Measurements from ENCODE around the gene CHEK2.

CHEK2 gene

DNA sequence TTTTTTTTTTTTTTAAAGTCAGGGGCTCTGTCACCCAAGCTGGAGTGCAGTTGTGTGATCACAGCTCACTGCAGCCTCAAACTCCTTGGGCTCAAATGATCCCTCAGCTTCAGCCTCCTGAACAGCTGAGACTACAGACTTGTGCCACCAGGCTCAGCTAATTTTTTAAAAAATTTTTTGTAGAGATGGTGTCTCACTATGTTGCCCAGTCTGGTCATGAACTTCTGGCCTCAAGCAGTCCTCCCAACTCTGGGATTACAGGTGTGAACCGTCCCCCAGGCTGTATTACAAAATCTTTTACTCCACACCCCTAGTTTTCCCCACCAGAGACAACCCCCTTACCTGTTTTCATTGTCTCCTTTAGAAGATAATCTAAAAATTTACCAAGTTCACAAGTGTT, 32.8 kb upstream of the CHEK2 start:
- H3K4me3 ChIP-seq (ENCODE audit: low read depth, low read length), result no peak overlapping the region
- no peak for DNase-seq (ENCODE audit: low read depth)
- TF ChIP-seq, protein P1, sequence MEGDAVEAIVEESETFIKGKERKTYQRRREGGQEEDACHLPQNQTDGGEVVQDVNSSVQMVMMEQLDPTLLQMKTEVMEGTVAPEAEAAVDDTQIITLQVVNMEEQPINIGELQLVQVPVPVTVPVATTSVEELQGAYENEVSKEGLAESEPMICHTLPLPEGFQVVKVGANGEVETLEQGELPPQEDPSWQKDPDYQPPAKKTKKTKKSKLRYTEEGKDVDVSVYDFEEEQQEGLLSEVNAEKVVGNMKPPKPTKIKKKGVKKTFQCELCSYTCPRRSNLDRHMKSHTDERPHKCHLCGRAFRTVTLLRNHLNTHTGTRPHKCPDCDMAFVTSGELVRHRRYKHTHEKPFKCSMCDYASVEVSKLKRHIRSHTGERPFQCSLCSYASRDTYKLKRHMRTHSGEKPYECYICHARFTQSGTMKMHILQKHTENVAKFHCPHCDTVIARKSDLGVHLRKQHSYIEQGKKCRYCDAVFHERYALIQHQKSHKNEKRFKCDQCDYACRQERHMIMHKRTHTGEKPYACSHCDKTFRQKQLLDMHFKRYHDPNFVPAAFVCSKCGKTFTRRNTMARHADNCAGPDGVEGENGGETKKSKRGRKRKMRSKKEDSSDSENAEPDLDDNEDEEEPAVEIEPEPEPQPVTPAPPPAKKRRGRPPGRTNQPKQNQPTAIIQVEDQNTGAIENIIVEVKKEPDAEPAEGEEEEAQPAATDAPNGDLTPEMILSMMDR (IDR thresholded peaks at IDR 0.05; ENCODE audit: insufficient read depth, low read depth, low read length, missing control alignments), result no peak

DNA sequence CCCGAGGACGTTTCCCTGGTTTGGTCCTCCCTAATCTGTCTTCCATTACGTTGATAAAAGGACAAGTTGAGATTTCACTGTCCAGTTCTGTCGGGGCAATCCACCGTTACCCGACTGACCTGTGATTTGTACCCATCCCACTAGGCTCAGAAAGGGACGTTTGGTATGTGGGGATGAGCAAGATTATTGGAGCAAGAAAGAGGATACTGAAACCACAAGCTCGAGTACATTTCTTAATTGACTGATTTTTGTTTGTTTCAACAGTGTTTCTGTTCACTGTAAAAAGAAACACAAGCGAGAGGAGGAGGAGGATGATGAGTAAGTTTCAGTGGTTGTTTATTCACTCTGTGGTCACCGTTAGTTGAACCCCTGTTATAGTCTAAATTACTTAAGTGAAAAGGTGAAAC, 31.8 kb upstream of the CHEK2 start:
- TF ChIP-seq, protein P1 (IDR thresholded peaks at IDR 0.05; ENCODE audit: insufficient read depth, low read depth, low read length, missing control alignments), result no peak
- DNase-seq (ENCODE audit: low read depth), result peak; percentile 76
- peak overlapping the region; percentile 66 for H3K4me3 ChIP-seq (ENCODE audit: low read depth, low read length)

DNA sequence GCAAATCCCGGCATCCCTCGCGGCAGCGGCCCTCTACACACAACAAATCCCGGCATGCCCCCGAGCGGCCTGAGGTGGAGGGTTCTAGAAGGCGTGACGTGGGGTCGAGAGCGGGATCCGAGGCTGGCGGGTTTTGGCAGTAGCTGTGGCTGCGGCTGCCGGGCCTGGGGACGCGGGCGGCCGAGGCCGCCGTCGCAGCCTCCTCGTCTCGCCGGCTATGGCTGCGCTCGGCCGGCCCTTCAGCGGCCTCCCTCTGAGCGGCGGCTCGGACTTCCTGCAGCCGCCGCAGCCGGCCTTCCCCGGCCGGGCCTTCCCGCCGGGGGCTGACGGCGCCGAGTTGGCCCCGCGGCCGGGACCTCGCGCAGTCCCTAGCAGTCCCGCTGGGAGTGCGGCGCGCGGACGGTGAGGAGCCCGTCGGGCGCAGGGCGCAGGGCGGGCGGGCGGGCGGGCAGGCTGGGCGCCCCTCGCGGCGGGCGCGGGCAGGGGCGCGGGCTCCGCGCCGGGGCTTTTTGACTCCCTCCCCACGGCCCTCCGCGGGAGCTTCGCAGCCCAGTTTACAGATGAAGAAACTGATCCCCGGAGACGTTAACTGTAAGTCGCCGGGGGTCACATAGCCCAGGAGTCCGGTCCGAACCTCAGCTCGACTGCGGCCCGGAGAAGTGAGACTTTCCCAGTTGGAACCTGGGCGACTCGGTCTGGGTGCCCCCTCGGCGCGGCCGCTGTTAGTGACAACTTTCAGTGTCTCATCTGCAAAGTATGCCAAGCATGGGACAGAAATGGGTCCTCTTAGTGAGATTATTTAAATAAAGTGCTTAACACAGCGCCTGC, 31.2 kb upstream of the CHEK2 start, which contains the start of gene CCDC117:
Gene CCDC117, plus strand, starts transcription at position 63 of the 828 bp plus-strand sequence. Its CDS starts 155 bp downstream, at position 218.
- TF ChIP-seq, protein P1 (IDR thresholded peaks at IDR 0.05; ENCODE audit: insufficient read depth, low read depth, low read length, missing control alignments), result peak; percentile 17
- H3K4me3 ChIP-seq (ENCODE audit: low read depth, low read length), result peak within 1 kb of the TSS; percentile 66
- peak; percentile 97 for DNase-seq (ENCODE audit: low read depth)

DNA sequence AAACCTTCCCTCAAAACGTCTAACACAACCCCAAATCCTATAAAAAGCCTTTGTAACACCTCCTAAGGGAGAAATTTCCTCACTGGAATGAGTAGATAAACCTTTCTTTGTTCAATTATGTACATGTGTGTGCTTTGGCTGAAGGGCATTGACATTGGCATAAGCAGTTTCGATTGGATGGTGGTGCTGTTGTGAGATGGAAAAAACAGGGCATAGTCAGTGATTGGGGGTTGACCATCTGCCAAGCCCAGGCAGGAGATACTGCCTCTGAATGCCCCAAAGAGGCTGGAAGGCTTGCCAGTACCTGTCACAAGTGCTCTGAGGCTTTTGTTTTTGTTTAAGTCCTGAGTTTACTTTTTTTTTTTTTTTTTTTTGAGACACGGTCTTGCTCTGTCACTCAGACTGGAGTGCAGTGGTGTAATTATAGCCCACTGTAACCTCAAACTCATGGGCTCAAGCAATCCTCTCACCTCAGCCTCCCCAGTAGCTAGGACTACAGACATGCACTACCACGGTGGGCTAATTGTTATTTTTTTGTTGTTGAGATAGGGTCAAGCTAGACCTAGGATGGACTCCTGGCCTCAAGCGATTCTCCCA, 29.7 kb upstream of the CHEK2 start:
- TF ChIP-seq, protein P1 (IDR thresholded peaks at IDR 0.05; ENCODE audit: insufficient read depth, low read depth, low read length, missing control alignments), result no peak
- no peak for DNase-seq (ENCODE audit: low read depth)
- H3K4me3 ChIP-seq (ENCODE audit: low read depth, low read length), result no peak overlapping the region

DNA sequence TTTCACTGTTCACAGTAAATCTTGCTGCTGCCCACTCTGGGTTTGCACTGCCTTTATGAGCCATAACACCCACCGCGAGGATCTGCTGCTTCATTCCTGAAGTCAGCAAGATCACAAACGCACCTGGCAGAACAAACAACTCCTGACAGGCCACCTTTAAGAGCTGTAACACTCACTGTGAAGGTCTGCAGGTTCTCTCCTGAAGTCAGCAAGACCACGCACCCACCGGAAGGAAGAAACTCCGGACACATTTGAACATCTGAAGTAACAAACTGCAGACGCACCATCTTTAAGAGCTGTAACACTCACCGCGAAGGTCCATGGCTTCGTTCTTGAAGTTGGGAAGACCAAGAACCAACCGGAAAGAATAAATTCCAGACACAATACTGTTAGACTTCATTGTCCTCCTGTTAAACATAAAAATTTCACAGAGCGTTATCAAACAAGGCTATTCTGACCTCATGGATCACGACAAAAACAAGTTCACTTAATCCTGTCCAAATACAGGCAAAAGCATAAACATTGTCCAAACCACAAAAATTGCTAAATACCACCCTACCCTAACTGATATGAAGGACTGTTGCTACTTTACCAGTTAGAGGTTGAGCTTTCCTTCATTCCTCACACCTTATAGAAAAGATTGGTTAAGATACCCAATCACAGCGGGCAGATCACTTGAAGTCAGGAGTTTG, 27.9 kb upstream of the CHEK2 start:
- TF ChIP-seq, protein P1 (IDR thresholded peaks at IDR 0.05; ENCODE audit: insufficient read depth, low read depth, low read length, missing control alignments), result no peak
- no peak overlapping the region for H3K4me3 ChIP-seq (ENCODE audit: low read depth, low read length)
- no peak for DNase-seq (ENCODE audit: low read depth)

DNA sequence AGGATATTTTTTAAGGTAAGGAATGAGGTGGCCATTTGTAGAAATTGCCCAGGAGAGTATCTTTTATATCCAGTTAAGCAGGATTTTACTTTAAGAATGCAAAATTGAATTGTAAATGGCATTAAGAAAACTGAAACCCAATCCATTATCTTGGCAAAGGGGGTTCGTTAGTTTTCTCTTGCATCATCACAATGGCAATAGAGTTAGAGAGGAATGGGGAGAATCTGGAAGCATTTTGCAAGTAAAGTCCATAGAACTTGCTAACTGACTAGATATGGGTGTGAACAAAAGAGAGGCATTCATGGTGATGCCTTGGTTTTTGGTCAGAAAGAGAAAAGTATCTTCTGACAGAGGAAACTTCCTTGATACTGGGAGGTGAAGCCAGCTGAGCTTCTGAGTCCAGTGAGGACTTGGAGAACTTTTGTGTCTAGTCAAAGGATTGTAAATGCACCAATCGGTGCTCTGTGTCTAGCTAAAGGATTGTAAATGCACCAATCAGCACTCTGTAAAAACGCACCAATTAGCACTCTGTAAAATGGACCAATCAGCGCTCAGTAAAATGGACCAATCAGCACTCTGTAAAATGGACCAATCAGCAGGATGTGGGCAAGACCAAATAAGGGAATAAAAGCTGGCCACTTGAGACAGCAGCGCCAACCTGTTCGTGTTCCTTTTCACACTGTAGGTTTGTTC, 27.2 kb upstream of the CHEK2 start:
- no peak overlapping the region for H3K4me3 ChIP-seq (ENCODE audit: low read depth, low read length)
- no peak for DNase-seq (ENCODE audit: low read depth)
- TF ChIP-seq, protein P1 (IDR thresholded peaks at IDR 0.05; ENCODE audit: insufficient read depth, low read depth, low read length, missing control alignments), result no peak

All from GM12865 (cell line).